LNCaP clone FGC (cell line): ENCODE results near the gene GPBP1L1.

Source experiments
- DNase-seq: peaks from one replicate; pipeline ENCODE4 v3.0.0-alpha.2; 2011; ENCODE audit warnings: low read depth
- H3K4me3 ChIP-seq: 2 replicates; pipeline ENCODE4 v1.5.1; 2011; ENCODE audit warnings: mild to moderate bottlenecking, low read depth, low read length, control low read depth
- CTCF ChIP-seq: IDR thresholded peaks from 2 replicates; pipeline ENCODE4 v1.5.1; 2012; ENCODE audit warnings: mild to moderate bottlenecking; ENCODE audit not compliant: control insufficient read depth, insufficient read depth; ENCODE audit errors: extremely low read depth

GPBP1L1 gene

GRCh38 chr1:45640293-45640692 lies 46.0 kb downstream of the GPBP1L1 start:
- H3K4me3 ChIP-seq = no peak overlapping the region
- no peak for TF ChIP-seq CTCF
- DNase-seq = no peak

- no peak overlapping the region for H3K4me3 ChIP-seq
- TF ChIP-seq CTCF = no peak
- DNase-seq = no peak
Measured at GRCh38 chr1:45635211-45635610, 51.1 kb downstream of the GPBP1L1 start.

- TF ChIP-seq CTCF = no peak
- H3K4me3 ChIP-seq = no peak overlapping the region
- DNase-seq = no peak
Measured at GRCh38 chr1:45630429-45630828, 55.9 kb downstream of the GPBP1L1 start.

GRCh38 chr1:45629035-45629434 lies 57.3 kb downstream of the GPBP1L1 start:
- H3K4me3 ChIP-seq = no peak overlapping the region
- DNase-seq = no peak
- no peak for TF ChIP-seq CTCF

- DNase-seq = peak; percentile 19
- no peak within 1 kb of the TSS for H3K4me3 ChIP-seq
- no peak for TF ChIP-seq CTCF
Measured at GRCh38 chr1:45623972-45624371, 62.4 kb downstream of the GPBP1L1 start, which contains the start of gene CCDC17. Gene CCDC17 (minus strand): TSS chr1:45624054. CDS start chr1:45623909, 145 bp downstream.

GRCh38 chr1:45622524-45623394 lies 63.6 kb downstream of the GPBP1L1 start:
- no peak for DNase-seq
- H3K4me3 ChIP-seq = no peak overlapping the region
- no peak for TF ChIP-seq CTCF

- no peak overlapping the region for H3K4me3 ChIP-seq
- no peak for TF ChIP-seq CTCF
- DNase-seq = no peak
Measured at GRCh38 chr1:45621895-45622523, 64.3 kb downstream of the GPBP1L1 start.
